Measurements from ENCODE around the gene TGFBR3L. TPM values are rescaled to one million over a fixed set of nuclear protein-coding genes. Genes with fewer than 3 reads are reported as not detected.
"Not testable (repeated sequence)": the region's sequence is repeated elsewhere in the genome, so short reads cannot be mapped to it uniquely, and the experiment has no call there.

Gene TGFBR3L
- total RNA-seq, 1 experiment from 2014 or later = 2.9 TPM

GRCh38 chr19:7917267-7918061 is 2.8 kb downstream of the TGFBR3L start:
- peak; percentile 58 for DNase-seq (ENCODE audit: low read depth)

- not testable (repeated sequence) for DNase-seq (ENCODE audit: low read depth)
Measured at GRCh38 chr19:7918062-7918614, 3.5 kb downstream of the TGFBR3L start.

- no peak for DNase-seq (ENCODE audit: low read depth)
Measured at GRCh38 chr19:7918615-7919421, 4.2 kb downstream of the TGFBR3L start.

GRCh38 chr19:7919610-7920518 is 5.2 kb downstream of the TGFBR3L start, which contains the start of gene SNAPC2:
Gene SNAPC2, plus strand, starts transcription at chr19:7920338. Its CDS starts 29 bp downstream, at chr19:7920367.
- peak; percentile 92 for DNase-seq (ENCODE audit: low read depth)

GRCh38 chr19:7920519-7921301 is 6.1 kb downstream of the TGFBR3L start:
- peak; percentile 92 for DNase-seq (ENCODE audit: low read depth)

GRCh38 chr19:7921302-7921966 is 6.8 kb downstream of the TGFBR3L start:
- DNase-seq (ENCODE audit: low read depth) = no peak

- no peak for DNase-seq (ENCODE audit: low read depth)
Measured at GRCh38 chr19:7921967-7922835, 7.6 kb downstream of the TGFBR3L start.

GRCh38 chr19:7922836-7923195 is 8.2 kb downstream of the TGFBR3L start:
- no peak for DNase-seq (ENCODE audit: low read depth)

- no peak for DNase-seq (ENCODE audit: low read depth)
Measured at GRCh38 chr19:7923295-7924191, 8.9 kb downstream of the TGFBR3L start.

GRCh38 chr19:7924241-7924640 is 9.6 kb downstream of the TGFBR3L start:
- DNase-seq (ENCODE audit: low read depth) = no peak

GRCh38 chr19:7924651-7925170 is 10.1 kb downstream of the TGFBR3L start:
- no peak for DNase-seq (ENCODE audit: low read depth)

GRCh38 chr19:7925171-7925851 is 10.7 kb downstream of the TGFBR3L start:
- DNase-seq (ENCODE audit: low read depth) = peak; percentile 53

GRCh38 chr19:7926021-7926726 is 11.5 kb downstream of the TGFBR3L start, which contains the start of gene CTXN1:
Gene CTXN1, minus strand, starts transcription at chr19:7926135. Its CDS starts 597 bp downstream, at chr19:7925538.
- DNase-seq (ENCODE audit: low read depth) = peak; percentile 34

- no peak for DNase-seq (ENCODE audit: low read depth)
Measured at GRCh38 chr19:7926727-7927604, 12.3 kb downstream of the TGFBR3L start.

- no peak for DNase-seq (ENCODE audit: low read depth)
Measured at GRCh38 chr19:7927605-7928333, 13.1 kb downstream of the TGFBR3L start.

Measured in M059J (cell line).